Uterus (tissue), 2 donors: ENCODE measurements around the gene ACSM6.

Experiments used
- POLR2A ChIP-seq, 2 donors: fragments of 450-650 bp; IDR thresholded peaks; one replicate each; pipeline ENCODE4 v1.6.1; 2016; ENCODE audit warnings: antibody characterized with exemption in 2 of 2, mild to moderate bottlenecking in 1 of 2, moderate library complexity in 1 of 2
- TF ChIP-seq, protein P1 (sequence below), 4 experiments: fragments of 200-600 bp in 2 of 4; fragments of 450-650 bp in 2 of 4; sonication (generic) in 2 of 4; IDR thresholded peaks; one replicate each; pipeline ENCODE4 v1.5.1; 2016 to 2019; ENCODE audit warnings: antibody characterized with exemption in 4 of 4, mild to moderate bottlenecking in 2 of 4, moderate library complexity in 1 of 4

DNA sequence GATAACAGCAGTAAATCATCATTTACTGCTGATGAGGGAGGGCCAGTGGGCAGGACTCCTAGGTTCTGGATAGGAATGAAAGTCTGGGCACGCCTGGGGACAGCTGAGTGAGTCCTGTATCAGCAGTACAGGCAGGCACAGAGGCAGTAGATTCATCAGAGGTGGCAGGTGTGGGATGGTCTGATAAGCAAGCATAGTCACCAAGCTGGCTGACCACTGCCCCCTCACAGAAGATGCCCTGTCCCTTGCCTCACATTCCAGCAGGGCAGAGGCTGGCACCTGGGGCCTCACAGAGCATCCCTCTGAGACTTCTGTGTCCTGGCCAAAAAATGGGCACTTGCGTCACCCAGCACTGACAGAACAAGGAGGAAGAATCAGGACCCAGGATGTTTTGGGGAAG is 23.2 kb upstream of the ACSM6 start:
- no peak for TF ChIP-seq POLR2A (IDR thresholded peaks at IDR 0.05)
- TF ChIP-seq, protein P1, sequence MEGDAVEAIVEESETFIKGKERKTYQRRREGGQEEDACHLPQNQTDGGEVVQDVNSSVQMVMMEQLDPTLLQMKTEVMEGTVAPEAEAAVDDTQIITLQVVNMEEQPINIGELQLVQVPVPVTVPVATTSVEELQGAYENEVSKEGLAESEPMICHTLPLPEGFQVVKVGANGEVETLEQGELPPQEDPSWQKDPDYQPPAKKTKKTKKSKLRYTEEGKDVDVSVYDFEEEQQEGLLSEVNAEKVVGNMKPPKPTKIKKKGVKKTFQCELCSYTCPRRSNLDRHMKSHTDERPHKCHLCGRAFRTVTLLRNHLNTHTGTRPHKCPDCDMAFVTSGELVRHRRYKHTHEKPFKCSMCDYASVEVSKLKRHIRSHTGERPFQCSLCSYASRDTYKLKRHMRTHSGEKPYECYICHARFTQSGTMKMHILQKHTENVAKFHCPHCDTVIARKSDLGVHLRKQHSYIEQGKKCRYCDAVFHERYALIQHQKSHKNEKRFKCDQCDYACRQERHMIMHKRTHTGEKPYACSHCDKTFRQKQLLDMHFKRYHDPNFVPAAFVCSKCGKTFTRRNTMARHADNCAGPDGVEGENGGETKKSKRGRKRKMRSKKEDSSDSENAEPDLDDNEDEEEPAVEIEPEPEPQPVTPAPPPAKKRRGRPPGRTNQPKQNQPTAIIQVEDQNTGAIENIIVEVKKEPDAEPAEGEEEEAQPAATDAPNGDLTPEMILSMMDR (IDR thresholded peaks at IDR 0.05), result no peak
